Endothelial cell (in vitro differentiated cells): Measurements from ENCODE around the gene STAM. TPM values are rescaled to one million over a fixed set of nuclear protein-coding genes. Genes with fewer than 3 reads are reported as not detected.

Experiments
- DNase-seq: peaks from one replicate; pipeline ENCODE4 v3.0.0; 2021; ENCODE audit warnings: low spot score
- H3K27ac Mint-ChIP-seq: one replicate; pipeline ENCODE4 v1.8.0; 2021; ENCODE audit warnings: mixed read lengths, inconsistent platforms; ENCODE audit not compliant: unreplicated experiment
- H3K27me3 Mint-ChIP-seq: one replicate; pipeline ENCODE4 v1.8.0; 2021; ENCODE audit warnings: mild to moderate bottlenecking, moderate library complexity, mixed read lengths, inconsistent platforms; ENCODE audit not compliant: unreplicated experiment
- H3K36me3 Mint-ChIP-seq: one replicate; pipeline ENCODE4 v1.8.0; 2021; ENCODE audit warnings: mild to moderate bottlenecking, low read depth, mixed read lengths, inconsistent platforms; ENCODE audit not compliant: unreplicated experiment
- H3K4me1 Mint-ChIP-seq: one replicate; pipeline ENCODE4 v1.8.0; 2021; ENCODE audit warnings: mild to moderate bottlenecking, mixed read lengths, inconsistent platforms; ENCODE audit not compliant: unreplicated experiment
- H3K4me3 Mint-ChIP-seq: one replicate; pipeline ENCODE4 v1.8.0; 2021; ENCODE audit warnings: mild to moderate bottlenecking, mixed read lengths, inconsistent platforms; ENCODE audit not compliant: unreplicated experiment
- H3K9me3 Mint-ChIP-seq: one replicate; pipeline ENCODE4 v1.8.0; 2021; ENCODE audit warnings: mixed read lengths, inconsistent platforms; ENCODE audit not compliant: unreplicated experiment
- total RNA-seq: library from RNA; stranded (reverse); fragmentation: NEBNext Ultra II Directional; extraction: Animal tissue kit (Norgen Biotek cat#: 25700); gene quantifications from one replicate; pipeline ENCODE4 v1.2.1, GENCODE V29; 2021; ENCODE audit not compliant: unreplicated experiment
- TF ChIP-seq, protein P1 (sequence below): fragments of 200-600 bp; sonication (generic); IDR thresholded peaks from one replicate; pipeline ENCODE4 v1.5.0; 2021; ENCODE audit warnings: antibody characterized with exemption; ENCODE audit not compliant: unreplicated experiment

STAM gene
- total RNA-seq, 1 donor from 2014 or later: 22.0 TPM

DNA sequence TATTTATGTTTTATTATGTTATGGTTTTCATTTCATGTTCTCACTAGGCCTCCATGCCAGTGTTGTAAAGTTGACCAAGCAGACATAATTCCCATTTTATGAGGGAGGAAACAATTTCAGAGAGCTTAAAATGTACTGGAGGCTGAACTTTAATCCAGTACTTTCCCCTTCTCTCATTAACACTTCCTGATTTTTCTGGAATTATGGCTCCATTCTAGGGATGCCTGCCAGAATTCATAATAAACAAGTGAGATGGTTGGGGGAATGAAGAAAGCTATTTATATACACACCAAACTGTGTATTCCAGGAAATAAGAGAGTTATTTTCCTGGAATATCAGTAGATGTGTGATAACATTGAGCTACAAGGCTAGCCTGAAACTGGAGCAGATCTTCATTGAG, 114.9 kb downstream of the STAM start:
- Mint-ChIP-seq H3K9me3 (no peaks in the 10 kb centered on the region), H3K4me1 (peaks cover 10% of the 10 kb centered on the region), H3K36me3 (peaks cover 4% of the 10 kb centered on the region), H3K27ac (no peak overlapping the region), H3K27me3 (peaks cover 3% of the 10 kb centered on the region), H3K4me3 (no peak overlapping the region)
- no peak for DNase-seq
- TF ChIP-seq, protein P1, sequence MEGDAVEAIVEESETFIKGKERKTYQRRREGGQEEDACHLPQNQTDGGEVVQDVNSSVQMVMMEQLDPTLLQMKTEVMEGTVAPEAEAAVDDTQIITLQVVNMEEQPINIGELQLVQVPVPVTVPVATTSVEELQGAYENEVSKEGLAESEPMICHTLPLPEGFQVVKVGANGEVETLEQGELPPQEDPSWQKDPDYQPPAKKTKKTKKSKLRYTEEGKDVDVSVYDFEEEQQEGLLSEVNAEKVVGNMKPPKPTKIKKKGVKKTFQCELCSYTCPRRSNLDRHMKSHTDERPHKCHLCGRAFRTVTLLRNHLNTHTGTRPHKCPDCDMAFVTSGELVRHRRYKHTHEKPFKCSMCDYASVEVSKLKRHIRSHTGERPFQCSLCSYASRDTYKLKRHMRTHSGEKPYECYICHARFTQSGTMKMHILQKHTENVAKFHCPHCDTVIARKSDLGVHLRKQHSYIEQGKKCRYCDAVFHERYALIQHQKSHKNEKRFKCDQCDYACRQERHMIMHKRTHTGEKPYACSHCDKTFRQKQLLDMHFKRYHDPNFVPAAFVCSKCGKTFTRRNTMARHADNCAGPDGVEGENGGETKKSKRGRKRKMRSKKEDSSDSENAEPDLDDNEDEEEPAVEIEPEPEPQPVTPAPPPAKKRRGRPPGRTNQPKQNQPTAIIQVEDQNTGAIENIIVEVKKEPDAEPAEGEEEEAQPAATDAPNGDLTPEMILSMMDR: no peak

DNA sequence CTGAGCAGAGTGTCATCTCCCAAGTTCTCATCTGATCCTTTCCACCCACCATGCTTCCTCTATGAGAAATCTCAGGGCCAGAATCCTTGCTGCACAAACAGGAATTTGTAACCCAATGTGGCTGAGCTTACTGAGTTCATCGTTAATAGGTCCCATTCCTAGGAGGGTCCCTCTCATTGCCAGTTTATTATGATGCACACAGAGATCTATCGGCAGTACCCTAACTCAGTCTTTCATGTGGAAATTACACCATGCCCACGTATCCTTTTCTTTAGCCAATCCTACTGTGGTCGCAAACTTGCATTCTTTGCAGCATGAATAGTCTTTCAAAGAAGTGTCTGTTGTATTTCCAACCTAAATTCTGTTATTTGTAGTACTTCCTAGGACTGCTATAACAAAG, 120.2 kb downstream of the STAM start:
- no peak overlapping the region for H3K4me3 Mint-ChIP-seq
- peaks cover 14% of the 10 kb centered on the region for H3K4me1 Mint-ChIP-seq
- peaks cover 6% of the 10 kb centered on the region for H3K27me3 Mint-ChIP-seq
- H3K9me3 Mint-ChIP-seq: no peaks in the 10 kb centered on the region
- TF ChIP-seq, protein P1: no peak
- no peak overlapping the region for H3K27ac Mint-ChIP-seq
- no peak for DNase-seq
- H3K36me3 Mint-ChIP-seq: peaks cover 4% of the 10 kb centered on the region

GRCh38 chr10:17765602-17766001, 121.7 kb downstream of the STAM start:
- TF ChIP-seq, protein P1: no peak
- Mint-ChIP-seq H3K4me3 (no peak overlapping the region), H3K9me3 (no peaks in the 10 kb centered on the region), H3K27ac (no peak overlapping the region), H3K36me3 (no peaks in the 10 kb centered on the region), H3K4me1 (peaks cover 14% of the 10 kb centered on the region), H3K27me3 (peaks cover 6% of the 10 kb centered on the region)
- DNase-seq: no peak

Other genes starting within 250 kb of the STAM start
- gene ST8SIA6, start 189.6 kb upstream of the STAM start, total RNA-seq: 1.7 TPM
- gene HACD1, start 26.8 kb upstream of the STAM start, total RNA-seq: 17.9 TPM
- gene TMEM236, start 108.0 kb downstream of the STAM start, total RNA-seq: 0.05 TPM
- gene MRC1, start 165.2 kb downstream of the STAM start, total RNA-seq: 35.7 TPM